AG09309 (cell line): ENCODE measurements around the gene RNF13.
"Not testable (repeated sequence)": the region's sequence is repeated elsewhere in the genome, so short reads cannot be mapped to it uniquely, and the experiment has no call there.

Experiments used
- DNase-seq: peaks from one replicate; pipeline ENCODE4 v3.0.0-alpha.2; 2010; ENCODE audit warnings: low read depth
- H3K4me3 ChIP-seq: 2 replicates; pipeline ENCODE4 v1.5.1; 2011; ENCODE audit warnings: mild to moderate bottlenecking, low read depth, low read length, moderate library complexity; ENCODE audit not compliant: control insufficient read depth
- CTCF ChIP-seq: IDR thresholded peaks from 2 replicates; pipeline ENCODE4 v1.5.1; 2011; ENCODE audit warnings: mild to moderate bottlenecking, low read depth, low read length, inconsistent platforms; ENCODE audit not compliant: insufficient read depth, control insufficient read depth; ENCODE audit errors: missing control alignments

RNF13 gene

DNA sequence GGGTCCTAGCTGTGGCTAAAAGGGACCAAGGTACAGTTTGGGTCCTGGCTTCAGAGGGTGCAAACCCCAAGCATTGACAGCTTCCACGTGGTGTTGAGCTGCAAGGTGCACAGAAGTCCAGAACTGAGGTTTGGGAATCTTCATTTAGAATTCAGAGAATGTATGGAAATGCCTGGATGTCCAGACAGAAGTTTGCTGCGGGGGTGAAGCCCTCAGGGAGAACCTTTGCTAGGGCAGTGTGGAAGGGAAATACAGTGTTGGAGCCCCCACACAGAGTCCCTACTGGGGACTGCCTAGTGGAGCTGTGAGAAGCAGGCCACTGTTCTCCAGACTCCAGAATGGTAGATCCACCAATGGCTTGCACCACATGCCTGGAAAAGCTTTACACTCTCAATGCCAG lies 17.9 kb downstream of the RNF13 start:
- TF ChIP-seq CTCF = no peak
- H3K4me3 ChIP-seq = no peak overlapping the region
- DNase-seq = no peak

GRCh38 chr3:149831321-149831720 lies 18.3 kb downstream of the RNF13 start:
- no peak for DNase-seq
- H3K4me3 ChIP-seq = no peak overlapping the region
- no peak for TF ChIP-seq CTCF

DNA sequence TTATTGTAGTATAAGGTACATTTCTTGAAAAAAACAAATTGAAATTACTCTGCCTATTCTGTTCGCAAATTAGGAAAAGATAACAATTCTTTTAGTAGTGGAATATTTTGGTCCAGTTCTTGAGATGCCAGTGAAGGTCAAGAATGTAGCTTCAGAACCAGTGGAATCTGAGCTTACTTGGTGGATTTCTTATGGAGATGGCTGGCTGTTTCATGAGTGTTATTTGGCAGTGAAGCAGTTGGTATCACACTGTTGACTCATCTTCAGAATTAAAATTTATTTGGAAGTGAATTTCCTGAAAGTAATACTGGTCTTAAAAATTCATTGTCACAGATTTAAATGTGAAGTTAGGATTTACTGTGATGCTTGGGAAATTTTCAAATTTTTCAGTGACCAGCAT lies 19.1 kb downstream of the RNF13 start:
- DNase-seq = no peak
- no peak overlapping the region for H3K4me3 ChIP-seq
- no peak for TF ChIP-seq CTCF

DNA sequence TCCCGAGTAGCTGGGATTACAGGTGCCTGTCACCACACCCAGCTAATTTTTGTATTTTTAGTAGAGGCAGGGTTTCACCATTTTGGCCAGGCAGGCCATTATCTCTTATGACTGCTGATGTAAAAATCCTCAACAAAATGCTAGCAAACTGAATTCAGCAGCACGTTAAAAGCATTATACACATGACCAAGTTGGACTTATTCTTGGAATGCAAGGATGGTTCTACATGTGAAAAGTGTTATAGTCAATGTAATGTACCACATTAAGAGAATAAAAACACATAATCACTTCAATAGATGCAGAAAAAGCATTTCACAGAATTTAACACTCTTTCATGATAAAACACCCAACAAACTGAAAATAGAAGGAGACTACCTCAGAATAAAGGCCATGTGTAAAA lies 20.2 kb downstream of the RNF13 start:
- H3K4me3 ChIP-seq = no peak overlapping the region
- DNase-seq = no peak
- TF ChIP-seq CTCF = no peak

GRCh38 chr3:149838491-149838890 lies 25.5 kb downstream of the RNF13 start:
- H3K4me3 ChIP-seq, DNase-seq: not testable (repeated sequence)

DNA sequence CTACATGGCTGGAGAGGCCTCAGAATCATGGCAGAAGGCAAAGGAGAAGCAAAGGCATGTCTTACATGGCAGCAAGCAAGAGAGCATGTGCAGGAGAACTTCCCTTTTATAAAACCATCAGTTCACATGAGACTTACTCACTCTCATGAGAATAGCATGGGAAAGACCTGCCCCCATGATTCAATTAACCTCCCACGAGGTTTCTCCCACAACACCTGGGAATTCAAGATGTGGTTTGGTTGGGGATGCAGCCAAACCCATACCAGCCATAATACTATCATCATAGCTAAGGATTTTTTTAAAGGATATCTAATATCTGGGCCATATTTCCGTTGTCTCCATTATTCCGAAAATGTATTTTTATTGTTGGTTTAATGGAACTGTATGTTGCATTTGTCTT lies 26.5 kb downstream of the RNF13 start:
- not testable (repeated sequence) for DNase-seq, H3K4me3 ChIP-seq

GRCh38 chr3:149839896-149840295 lies 26.9 kb downstream of the RNF13 start:
- no peak for DNase-seq
- H3K4me3 ChIP-seq = no peak overlapping the region
- TF ChIP-seq CTCF = no peak

GRCh38 chr3:149843502-149843901 lies 30.5 kb downstream of the RNF13 start:
- no peak for DNase-seq
- no peak for TF ChIP-seq CTCF
- no peak overlapping the region for H3K4me3 ChIP-seq
